ENCODE measurements around the gene ARPC5.
A peak's percentile ranks its signal among the peaks of the same experiment; 100 is the strongest.
"Not testable (repeated sequence)": the region's sequence is repeated elsewhere in the genome, so short reads cannot be mapped to it uniquely, and the experiment has no call there.

Gene ARPC5

DNA sequence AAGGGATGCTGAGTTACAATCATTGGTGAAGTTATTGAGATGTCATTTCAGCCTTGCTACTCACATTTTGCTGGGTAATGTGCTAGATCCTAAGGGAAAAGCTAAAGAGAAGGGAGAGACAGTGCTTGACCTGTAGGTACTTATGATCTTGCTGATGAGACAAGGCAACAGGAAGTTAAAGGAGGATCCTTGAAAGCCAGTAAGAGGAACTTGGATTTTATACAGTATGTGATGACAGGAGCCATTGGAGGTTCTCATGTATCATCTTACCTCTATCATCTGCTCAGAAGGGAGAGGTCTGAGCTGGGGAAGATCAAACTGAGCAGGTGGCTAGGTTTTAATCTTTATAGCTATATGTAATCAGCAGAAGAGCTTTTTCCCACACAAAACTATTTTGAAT is 11.2 kb upstream of the ARPC5 start:
- no peak for DNase-seq (ENCODE audit: low spot score)

- DNase-seq (ENCODE audit: low spot score), result no peak
Observed at GRCh38 chr1:183645531-183645930, 9.9 kb upstream of the ARPC5 start.

DNA sequence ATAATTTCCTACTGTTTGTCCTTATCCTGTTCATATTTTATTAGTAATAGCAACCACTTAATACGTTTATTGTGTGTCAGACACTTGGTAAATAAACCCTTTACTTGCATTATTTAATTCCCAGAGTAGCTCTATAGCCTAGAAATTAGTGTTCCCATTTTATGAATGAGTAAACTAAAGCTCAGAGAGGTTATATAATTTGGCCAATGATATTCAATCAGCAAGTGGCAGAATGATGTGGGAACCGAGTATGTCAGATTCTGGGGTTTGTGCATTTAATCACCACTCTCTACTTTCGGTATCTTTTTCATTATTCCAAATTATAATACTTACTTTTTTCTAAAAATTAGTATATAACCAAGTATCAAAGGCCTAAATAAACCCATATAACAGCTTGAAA is 6.6 kb upstream of the ARPC5 start:
- no peak for DNase-seq (ENCODE audit: low spot score)

DNA sequence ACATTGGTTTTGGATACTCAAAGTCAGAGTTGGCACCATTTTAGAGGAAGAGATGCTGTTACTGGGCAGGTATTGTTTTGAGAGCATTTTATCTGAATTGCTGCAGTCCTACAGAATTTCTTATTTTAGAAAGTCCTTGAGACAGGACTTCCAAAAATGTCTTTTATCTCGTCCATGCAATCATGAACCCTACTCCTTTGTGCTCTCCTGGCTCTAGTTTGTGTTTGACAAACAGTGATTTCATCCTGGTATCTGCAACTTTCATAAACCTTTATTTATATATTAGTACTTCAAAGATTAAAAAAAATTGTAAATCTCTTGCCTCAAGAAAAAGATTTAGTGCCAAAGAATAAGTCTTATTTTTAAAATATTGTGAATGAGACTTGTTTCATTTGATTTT is 4.6 kb upstream of the ARPC5 start:
- no peak for DNase-seq (ENCODE audit: low spot score)

DNA sequence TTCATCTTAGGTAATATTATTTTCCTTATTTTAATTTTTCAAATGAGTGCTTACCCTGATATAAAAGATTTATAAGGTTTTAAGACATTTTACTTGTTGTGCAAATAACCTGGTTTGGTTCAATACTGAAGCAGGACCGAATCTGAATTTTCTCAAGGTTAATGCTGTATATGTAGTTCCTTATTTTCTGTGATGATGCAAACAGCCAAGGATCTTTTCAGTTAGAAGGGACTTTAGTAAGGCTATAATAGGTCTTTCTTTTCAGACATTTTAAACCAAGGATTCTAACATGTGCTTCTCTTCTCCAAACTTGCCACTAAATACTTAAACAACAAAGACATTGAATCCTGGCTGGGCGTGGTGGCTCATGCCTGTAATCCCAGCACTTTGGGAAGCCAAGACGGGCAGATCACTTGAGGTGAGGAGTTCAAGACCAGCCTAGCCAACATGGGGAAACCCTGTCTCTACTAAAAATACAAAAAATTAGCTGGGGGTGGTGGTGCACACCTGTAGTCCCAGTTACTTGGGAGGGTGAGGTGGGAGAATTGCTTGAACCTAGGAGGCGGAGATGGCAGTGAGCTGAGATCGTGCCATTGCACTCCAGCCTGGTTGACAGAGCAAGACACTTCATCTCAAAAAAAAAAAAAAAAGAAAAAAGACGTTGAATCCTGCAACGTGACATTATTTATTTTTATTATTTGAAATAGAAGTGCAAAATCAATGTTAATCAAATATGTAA is 3.2 kb upstream of the ARPC5 start:
- no peak for DNase-seq (ENCODE audit: low spot score)

DNA sequence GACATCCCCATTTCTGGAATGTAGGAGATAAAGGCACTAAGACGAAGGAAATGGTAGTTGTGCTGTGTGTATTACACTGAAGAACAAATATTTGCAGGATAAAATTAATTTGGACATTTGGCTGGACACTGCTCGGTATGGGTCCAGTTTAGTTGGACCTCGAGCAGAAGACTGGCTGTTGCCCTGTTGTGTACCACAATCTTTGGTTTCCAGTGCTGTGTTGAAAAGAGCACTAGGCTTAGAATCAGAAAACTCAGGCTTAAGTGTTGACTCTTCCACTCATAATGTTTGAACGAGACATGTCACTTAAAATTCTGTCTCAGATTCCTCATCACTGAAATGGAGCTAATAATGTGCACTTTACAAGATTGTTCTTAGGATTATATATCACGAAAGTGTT is 1.2 kb upstream of the ARPC5 start:
- DNase-seq (ENCODE audit: low spot score), result no peak

- DNase-seq (ENCODE audit: low spot score), result no peak
Observed at GRCh38 chr1:183636334-183636682, 725 bp upstream of the ARPC5 start.

- no peak for DNase-seq (ENCODE audit: low spot score)
Observed at GRCh38 chr1:183635099-183635605, 431 bp downstream of the ARPC5 start.

- no peak for DNase-seq (ENCODE audit: low spot score)
Observed at GRCh38 chr1:183634429-183635065, 1.0 kb downstream of the ARPC5 start.

- peak; percentile 76 for DNase-seq (ENCODE audit: low spot score)
Observed at GRCh38 chr1:183633676-183634343, 1.8 kb downstream of the ARPC5 start.

DNA sequence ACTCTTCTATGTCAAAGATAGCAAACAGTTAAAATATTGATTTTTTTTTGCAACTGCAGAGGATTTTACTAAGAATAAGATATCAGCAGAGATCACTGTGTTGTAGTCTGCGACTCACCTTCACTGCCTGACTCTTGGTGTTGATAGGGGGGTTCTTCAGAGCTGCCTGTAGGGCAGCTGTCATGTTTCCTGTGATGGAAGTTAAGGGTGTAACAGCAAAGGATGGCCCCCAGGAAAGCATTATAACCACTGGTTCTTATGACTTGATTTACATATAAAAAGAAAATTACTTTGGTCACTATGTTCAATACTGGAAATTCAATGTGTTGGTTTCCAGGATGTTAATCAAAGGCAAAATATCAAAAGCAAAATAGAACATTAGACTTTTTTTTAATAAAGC is 2.6 kb downstream of the ARPC5 start:
- DNase-seq (ENCODE audit: low spot score), result no peak

- DNase-seq (ENCODE audit: low spot score), result no peak
Observed at GRCh38 chr1:183632114-183632513, 3.5 kb downstream of the ARPC5 start.

DNA sequence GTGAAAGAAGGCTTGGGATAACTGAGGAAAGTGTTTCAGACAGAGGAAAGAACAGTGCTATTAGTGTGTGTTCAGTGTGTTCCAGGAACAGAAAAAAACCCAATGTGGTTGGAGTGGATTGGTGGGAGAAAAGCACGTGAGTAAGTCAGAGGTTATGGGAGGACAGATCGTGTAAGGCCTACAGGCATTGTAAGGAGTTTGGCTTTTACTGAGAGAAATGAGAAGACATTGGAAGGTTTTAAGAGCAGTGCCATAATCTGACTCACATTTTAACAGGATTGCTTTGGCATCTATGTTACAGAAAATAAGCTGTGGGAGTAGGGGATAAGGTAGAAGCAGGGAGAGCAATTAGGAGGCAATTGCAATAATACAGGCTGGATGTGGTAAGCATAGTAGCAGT is 4.8 kb downstream of the ARPC5 start:
- DNase-seq (ENCODE audit: low spot score), result no peak

DNA sequence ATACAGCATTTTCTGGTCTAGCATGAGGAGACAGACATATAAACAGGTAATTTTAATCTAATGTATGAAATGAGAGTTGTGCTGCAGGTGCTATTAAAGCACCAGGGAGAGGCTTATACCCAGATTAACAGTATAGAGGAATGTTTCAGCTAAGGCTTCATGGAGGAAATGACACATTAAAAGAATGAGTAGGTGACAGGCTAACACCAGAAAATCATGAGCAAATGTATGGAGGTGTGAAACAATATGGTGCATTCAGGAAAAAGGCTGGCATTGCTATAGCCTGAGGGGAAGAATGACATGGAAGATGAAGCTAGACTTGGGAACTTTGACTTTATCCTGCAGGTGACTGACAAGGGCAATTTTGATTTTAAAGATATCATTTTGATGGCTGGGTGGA is 7.0 kb downstream of the ARPC5 start:
- no peak for DNase-seq (ENCODE audit: low spot score)

GRCh38 chr1:183626236-183626635 is 9.3 kb downstream of the ARPC5 start:
- DNase-seq (ENCODE audit: low spot score), result not testable (repeated sequence)

DNA sequence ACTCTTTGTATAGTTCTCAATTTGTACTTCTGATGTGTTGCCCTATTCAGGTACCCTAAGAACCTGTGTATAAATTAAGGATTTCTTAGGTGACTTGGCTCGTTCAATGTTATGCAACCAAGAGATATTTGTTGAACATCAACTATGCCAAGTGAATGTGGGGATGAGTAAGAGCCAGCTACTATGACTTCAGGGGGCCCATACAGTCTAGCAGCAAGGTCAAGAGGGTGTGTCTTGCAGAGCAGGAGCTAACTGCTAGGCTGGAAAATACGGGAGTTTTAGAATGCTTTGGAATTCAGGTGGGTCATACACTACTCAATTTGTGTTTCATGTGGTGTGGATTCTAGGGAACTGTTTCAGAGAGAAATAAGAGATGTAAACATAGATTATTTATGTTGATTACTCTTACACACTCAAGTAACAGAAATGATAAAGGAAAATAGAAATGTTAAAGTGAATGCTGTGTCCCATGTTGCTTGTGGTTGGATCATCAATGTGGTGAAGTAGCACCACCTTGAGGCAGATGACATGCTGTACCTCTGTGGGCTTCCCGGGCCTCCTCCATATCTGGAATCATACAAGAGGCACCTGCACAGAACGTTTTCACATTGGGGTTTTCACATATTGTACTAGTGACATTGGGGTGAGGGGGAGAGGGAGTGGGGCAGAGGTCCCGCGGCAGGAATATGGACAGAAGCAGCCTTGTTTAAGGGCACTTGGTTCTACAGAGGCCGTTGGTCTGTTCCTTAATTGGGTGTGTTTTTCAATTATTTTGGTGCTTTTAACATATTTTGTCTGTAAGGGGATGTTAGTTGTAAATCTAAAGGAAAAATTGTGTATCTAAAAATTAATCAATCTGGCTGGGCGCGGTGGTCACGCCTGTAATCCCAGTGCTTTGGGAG is 12.4 kb downstream of the ARPC5 start:
- DNase-seq (ENCODE audit: low spot score), result peak; percentile 54

DNA sequence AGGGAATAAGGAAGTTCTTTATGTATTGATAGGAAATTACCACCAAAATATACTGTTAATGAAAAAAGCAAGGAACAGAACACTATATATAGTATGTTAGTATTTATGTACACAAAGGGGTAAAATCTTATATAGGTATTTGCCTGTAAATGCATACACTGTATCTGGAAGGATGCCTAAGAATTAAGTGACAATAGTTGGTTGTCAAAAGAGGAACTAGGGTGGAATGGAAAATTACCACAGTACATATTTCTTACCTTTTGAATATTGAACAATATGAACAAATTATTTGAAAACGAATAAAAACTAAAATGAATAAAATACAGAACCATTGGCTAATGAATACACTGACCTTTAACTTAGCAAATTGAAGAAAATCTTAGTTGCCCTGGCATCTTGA is 13.6 kb downstream of the ARPC5 start:
- no peak for DNase-seq (ENCODE audit: low spot score)

DNA sequence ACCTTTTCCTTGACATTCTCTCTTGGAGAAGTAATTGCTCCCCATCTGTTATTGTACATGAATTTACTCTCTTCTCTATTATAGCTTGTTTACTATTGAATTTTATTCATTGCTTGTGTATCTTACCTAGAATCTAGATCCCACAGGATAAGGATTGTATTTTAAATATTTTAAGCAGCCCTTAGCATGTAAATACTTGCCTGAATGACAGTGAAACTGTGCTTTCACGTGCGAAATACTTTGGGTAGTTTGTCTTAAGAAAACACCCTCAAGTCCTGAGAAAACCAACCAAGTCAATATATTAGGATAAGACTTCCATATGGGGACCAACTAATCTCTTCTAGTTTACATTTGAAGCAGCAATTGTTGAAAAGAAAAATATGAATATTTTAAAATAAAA is 15.3 kb downstream of the ARPC5 start:
- DNase-seq (ENCODE audit: low spot score), result no peak

DNA sequence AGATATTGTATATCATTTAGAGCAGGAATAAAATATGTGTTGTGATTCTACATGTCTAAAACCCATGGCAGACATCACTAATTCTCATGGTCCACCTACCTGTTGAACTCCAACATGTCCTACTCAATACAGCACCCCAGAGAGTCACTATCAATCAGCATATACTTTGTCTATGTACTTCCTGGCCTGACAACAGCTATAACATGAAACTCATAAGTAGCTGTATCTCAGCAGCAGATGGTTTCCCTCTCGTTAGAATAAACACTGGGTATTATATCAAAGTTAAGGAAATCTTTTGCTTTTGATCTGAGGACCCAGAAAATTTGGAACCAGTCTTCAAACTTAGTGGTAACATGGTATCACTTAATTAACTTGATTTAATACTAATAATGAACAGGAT is 15.8 kb downstream of the ARPC5 start:
- DNase-seq (ENCODE audit: low spot score), result no peak

DNA sequence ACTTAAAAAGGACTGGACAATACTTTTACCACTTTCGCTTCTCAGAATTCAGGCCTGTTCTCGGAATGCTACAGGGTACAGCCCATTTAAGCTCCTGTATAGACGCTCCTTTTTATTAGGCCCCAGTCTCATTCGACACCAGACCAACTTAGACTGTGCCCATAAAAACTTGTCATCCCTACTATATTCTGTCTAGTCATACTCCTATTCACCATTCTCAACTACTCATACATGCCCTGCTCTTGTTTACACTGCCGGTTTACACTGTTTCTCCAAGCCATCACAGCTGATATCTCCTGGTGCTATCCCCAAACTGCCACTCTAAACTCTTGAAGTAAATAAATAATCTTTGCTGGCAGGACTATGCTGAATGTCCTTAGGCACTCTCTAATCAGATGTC is 17.4 kb downstream of the ARPC5 start:
- not testable (repeated sequence) for DNase-seq (ENCODE audit: low spot score)

GRCh38 chr1:183612975-183613374 is 22.6 kb downstream of the ARPC5 start:
- DNase-seq (ENCODE audit: low spot score), result not testable (repeated sequence)

- DNase-seq (ENCODE audit: low spot score), result no peak
Observed at GRCh38 chr1:183612407-183612806, 23.2 kb downstream of the ARPC5 start.

Data from SK-N-DZ (cell line).